B cell (primary cell): ENCODE data around the gene PPP1R11. TPM values are rescaled to one million over a fixed set of nuclear protein-coding genes. Genes with fewer than 3 reads are reported as not detected.

Source experiments
- ATAC-seq: fragments of 200-7000 bp; cut with Tn5 transposase; one replicate; pipeline ENCODE4 v1.10.0; 2021; ENCODE audit warnings: low read depth, mild to moderate bottlenecking, moderate number of reproducible peaks, moderate library complexity
- CTCF ChIA-PET: fragments of 350-600 bp; sonication (Branson Sonifier 250); formaldehyde crosslinking; loops from one replicate; lab custom pipeline; 2021; ENCODE audit warnings: antibody characterized with exemption, inconsistent platforms; lab: Charles Lee
- POLR2A ChIA-PET: fragments of 350-600 bp; sonication (Branson Sonifier 250); formaldehyde crosslinking; loops from one replicate; lab custom pipeline; 2021; ENCODE audit warnings: antibody characterized with exemption; lab: Charles Lee
- DNase-seq: peaks from one replicate; pipeline ENCODE4 v3.0.0; 2013
- H2AFZ ChIP-seq: 2 replicates; pipeline ENCODE4 v1.6.1; 2012; ENCODE audit warnings: mild to moderate bottlenecking, low read depth, low read length; ENCODE audit not compliant: insufficient read depth, poor library complexity, severe bottlenecking
- H3K27ac ChIP-seq, 2 donors: 1 replicate in 1 of 2; 2 replicates in 1 of 2; pipeline ENCODE4 v1.5.1; 2012 to 2013; ENCODE audit warnings: low read length in 2 of 2, mild to moderate bottlenecking in 2 of 2, moderate library complexity in 1 of 2
- H3K27me3 ChIP-seq, 4 experiments: fragments of 200-600 bp in 1 of 4; sonication (generic) in 1 of 4; replicated peaks in 1 of 4; 1 replicate in 2 of 4; 2 replicates in 2 of 4; pipeline versions ENCODE4 v1.6.1 to v1.7.0; 2013 to 2016; ENCODE audit warnings: low read length in 3 of 4, mild to moderate bottlenecking in 2 of 4, mixed read lengths in 1 of 4, moderate library complexity in 1 of 4; ENCODE audit not compliant: insufficient read depth in 4 of 4, control insufficient read depth in 3 of 4; ENCODE audit errors: control extremely low read depth in 1 of 4
- H3K36me3 ChIP-seq, 2 experiments: replicated peaks in 1 of 2; 1 replicate in 1 of 2; 2 replicates in 1 of 2; pipeline versions ENCODE4 v1.6.1 to v1.7.1; 2013; ENCODE audit warnings: low read length in 1 of 2; ENCODE audit not compliant: insufficient read depth in 2 of 2, control insufficient read depth in 1 of 2; ENCODE audit errors: control extremely low read depth in 1 of 2, extremely low read depth in 1 of 2
- H3K4me1 ChIP-seq, 2 donors: fragments of 200-600 bp in 1 of 2; sonication (generic) in 1 of 2; 1 replicate in 1 of 2; 2 replicates in 1 of 2; pipeline versions ENCODE4 v1.5.1 to v1.6.1; 2013 to 2017; ENCODE audit warnings: low read length in 2 of 2; ENCODE audit not compliant: control insufficient read depth in 2 of 2, insufficient read depth in 2 of 2
- H3K4me2 ChIP-seq: replicated peaks from 2 replicates; pipeline ENCODE3; 2012; ENCODE audit warnings: mild to moderate bottlenecking, low read depth, low read length; ENCODE audit not compliant: poor library complexity, severe bottlenecking
- H3K4me3 ChIP-seq, 5 experiments: fragments of 200-600 bp in 1 of 5; sonication (generic) in 1 of 5; 1 replicate in 3 of 5; 2 replicates in 2 of 5; pipeline versions ENCODE4 v1.5.1 to v1.7.0; 2011 to 2016; ENCODE audit warnings: low read length in 4 of 5, mild to moderate bottlenecking in 4 of 5, low read depth in 2 of 5, control low read depth in 1 of 5, moderate library complexity in 1 of 5; ENCODE audit not compliant: insufficient read depth in 1 of 5; ENCODE audit errors: control extremely low read depth in 1 of 5, extremely low read depth in 1 of 5
- H3K79me2 ChIP-seq: fragments of 200-600 bp; sonication (generic); one replicate; pipeline ENCODE4 v1.6.0; 2016; ENCODE audit warnings: low read length; ENCODE audit not compliant: control insufficient read depth, insufficient read depth
- H3K9ac ChIP-seq: fragments of 200-600 bp; sonication (generic); 2 replicates; pipeline ENCODE4 v1.6.1; 2017; ENCODE audit warnings: mild to moderate bottlenecking, low read length, moderate library complexity
- H3K9me3 ChIP-seq, 3 donors: one replicate each; pipeline versions ENCODE4 v1.6.1 to v1.7.1; 2013; ENCODE audit warnings: low read length in 2 of 3; ENCODE audit not compliant: control insufficient read depth in 2 of 3, insufficient read depth in 1 of 3; ENCODE audit errors: control extremely low read depth in 1 of 3
- H4K20me1 ChIP-seq: 2 replicates; pipeline ENCODE4 v1.6.0; 2012; ENCODE audit warnings: mild to moderate bottlenecking, low read length; ENCODE audit not compliant: insufficient read depth, control insufficient read depth, poor library complexity, severe bottlenecking
- H3K27ac Mint-ChIP-seq: one replicate; pipeline ENCODE4 v1.8.0; 2021; ENCODE audit warnings: mixed read lengths
- H3K27me3 Mint-ChIP-seq: one replicate; pipeline ENCODE4 v1.8.0; 2021; ENCODE audit warnings: mixed read lengths
- H3K4me1 Mint-ChIP-seq: one replicate; pipeline ENCODE4 v1.8.0; 2021; ENCODE audit warnings: mixed read lengths
- H3K4me3 Mint-ChIP-seq: one replicate; pipeline ENCODE4 v1.8.0; 2021; ENCODE audit warnings: mixed read lengths
- H3K9me3 Mint-ChIP-seq: one replicate; pipeline ENCODE4 v1.8.0; 2022; ENCODE audit warnings: mixed read lengths; ENCODE audit not compliant: insufficient read depth
- EZH2 ChIP-seq: IDR thresholded peaks from 2 replicates; pipeline ENCODE4 v1.6.1; 2012; ENCODE audit warnings: borderline replicate concordance, low read depth, mild to moderate bottlenecking, moderate library complexity, low read length; ENCODE audit not compliant: insufficient read depth, poor library complexity, severe bottlenecking
- WGBS: methylation state at CpG from one replicate; pipeline ENCODE4 v1.1.5; 2013; ENCODE audit warnings: missing lambda C conversion rate; ENCODE audit not compliant: insufficient coverage; 5-methylcytosine and 5-hydroxymethylcytosine counted together
- intact Hi-C: fragments of 100-400 bp; cut with micrococcal nuclease; formaldehyde crosslinking; loops from one replicate; pipeline ENCODE4 v1.10.0; 2022
- polyA plus RNA-seq: library from polyadenylated mRNA; depleted of rRNA; stranded (reverse); fragments of >200 nt; gene quantifications from 2 replicates; pipeline ENCODE4 v1.2.3, GENCODE V29; 2012
- total RNA-seq, 2 donors: library from RNA; stranded (reverse); fragments of 120-200 nt in 1 of 2; gene quantifications; 1 replicate in 1 of 2; 2 replicates in 1 of 2; pipeline versions ENCODE4 v1.2.3 to v1.2.4, GENCODE V29; 2013 to 2022
- TF ChIP-seq, protein P1 (sequence below): fragments of 200-600 bp; IDR thresholded peaks from one replicate; pipeline ENCODE4 v1.8.0; 2022; ENCODE audit warnings: antibody characterized with exemption, mild to moderate bottlenecking

PPP1R11 gene
- total and polyA plus RNA-seq, 2 donors (not counting 1 experiment from before 2014, with no cell fraction given), result 44.8 to 47.8 TPM

DNA sequence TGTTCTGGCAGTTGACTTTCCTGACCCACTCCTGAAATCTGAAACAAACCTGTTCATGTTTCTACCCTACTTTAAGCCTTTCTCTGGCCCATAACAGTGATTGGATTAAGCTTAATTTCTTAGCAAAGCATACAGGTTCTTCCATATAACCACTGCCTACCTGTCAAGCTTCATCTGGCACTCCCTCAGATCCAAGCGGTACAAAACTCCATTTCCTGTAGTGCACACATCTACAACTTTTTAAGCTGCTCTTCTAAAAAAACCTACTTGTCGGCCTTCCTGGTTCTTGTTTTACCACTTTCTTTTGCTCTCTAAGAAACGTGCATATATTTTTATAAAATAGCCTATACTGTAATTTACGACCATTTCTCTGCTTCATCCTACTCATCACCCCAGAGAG lies 916 bp upstream of the PPP1R11 start:
- Histone ChIP-seq H3K79me2 (peaks cover 43% of the 10 kb centered on the region), H3K36me3 (peaks cover 4 to 36% of the 10 kb centered on the region in 2 experiments), H3K27me3 (peaks cover 0 to 13% (median 6%) of the 10 kb centered on the region in 4 experiments), H3K9me3 (no peaks in the 10 kb centered on the region), H3K27ac (peak overlapping the region; percentile 93 to 97), H3K4me3 (peak overlapping the region; percentile 66 to 90 (median 80)), H2AFZ (peak overlapping the region; percentile 61), H3K4me1 (peaks cover 40 to 42% of the 10 kb centered on the region in 2 donors), H3K4me2 (peak overlapping the region; percentile 84), H3K9ac (peak overlapping the region; percentile 69), H4K20me1 (peaks cover 26% of the 10 kb centered on the region)
- Mint-ChIP-seq H3K4me3 (peak overlapping the region; percentile 93), H3K4me1 (peaks cover 52% of the 10 kb centered on the region), H3K27ac (peak overlapping the region; percentile 99), H3K27me3 (peaks cover 12% of the 10 kb centered on the region), H3K9me3 (no peaks in the 10 kb centered on the region)
- no peak for ATAC-seq
- no peak for DNase-seq
- intact Hi-C loops, result loop anchor here (1.0 to 10.0 kb wide), 7 partner anchors 101 to 1909 kb away; partner anchors contain the start of genes DXO, HLA-F, TRIM26 and TRIM39
- ChIA-PET POLR2A (interaction anchor here (0.6 to 1.5 kb wide), 7 partner anchors 11 to 1475 kb away, joined by 3 to 5 read pairs (median 3); partner anchors contain the start of gene DDX39B), CTCF (interaction anchor here (1.0 to 2.0 kb wide), 4 partner anchors 35 to 217 kb away, joined by 3 to 4 read pairs (median 4); no protein-coding TSS in a partner anchor)
- 0% methylated on average over 1 of the region's 4 CpGs for WGBS
- TF ChIP-seq EZH2, result no peak
- TF ChIP-seq, protein P1, sequence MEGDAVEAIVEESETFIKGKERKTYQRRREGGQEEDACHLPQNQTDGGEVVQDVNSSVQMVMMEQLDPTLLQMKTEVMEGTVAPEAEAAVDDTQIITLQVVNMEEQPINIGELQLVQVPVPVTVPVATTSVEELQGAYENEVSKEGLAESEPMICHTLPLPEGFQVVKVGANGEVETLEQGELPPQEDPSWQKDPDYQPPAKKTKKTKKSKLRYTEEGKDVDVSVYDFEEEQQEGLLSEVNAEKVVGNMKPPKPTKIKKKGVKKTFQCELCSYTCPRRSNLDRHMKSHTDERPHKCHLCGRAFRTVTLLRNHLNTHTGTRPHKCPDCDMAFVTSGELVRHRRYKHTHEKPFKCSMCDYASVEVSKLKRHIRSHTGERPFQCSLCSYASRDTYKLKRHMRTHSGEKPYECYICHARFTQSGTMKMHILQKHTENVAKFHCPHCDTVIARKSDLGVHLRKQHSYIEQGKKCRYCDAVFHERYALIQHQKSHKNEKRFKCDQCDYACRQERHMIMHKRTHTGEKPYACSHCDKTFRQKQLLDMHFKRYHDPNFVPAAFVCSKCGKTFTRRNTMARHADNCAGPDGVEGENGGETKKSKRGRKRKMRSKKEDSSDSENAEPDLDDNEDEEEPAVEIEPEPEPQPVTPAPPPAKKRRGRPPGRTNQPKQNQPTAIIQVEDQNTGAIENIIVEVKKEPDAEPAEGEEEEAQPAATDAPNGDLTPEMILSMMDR, result no peak
